HG02840 (cell line): Measurements from ENCODE around the gene ICAM4.

Experiments used
- ATAC-seq: cut with Tn5 transposase; IDR thresholded peaks from one replicate; pipeline ENCODE4 v1.9.1; 2021; ENCODE audit warnings: mild to moderate bottlenecking, moderate library complexity, moderate number of reproducible peaks; ENCODE audit not compliant: unreplicated experiment, low FRiP score

The ICAM4 gene

GRCh38 chr19:10290357-10290875 is 3.7 kb downstream of the ICAM4 start:
- ATAC-seq, result no peak

DNA sequence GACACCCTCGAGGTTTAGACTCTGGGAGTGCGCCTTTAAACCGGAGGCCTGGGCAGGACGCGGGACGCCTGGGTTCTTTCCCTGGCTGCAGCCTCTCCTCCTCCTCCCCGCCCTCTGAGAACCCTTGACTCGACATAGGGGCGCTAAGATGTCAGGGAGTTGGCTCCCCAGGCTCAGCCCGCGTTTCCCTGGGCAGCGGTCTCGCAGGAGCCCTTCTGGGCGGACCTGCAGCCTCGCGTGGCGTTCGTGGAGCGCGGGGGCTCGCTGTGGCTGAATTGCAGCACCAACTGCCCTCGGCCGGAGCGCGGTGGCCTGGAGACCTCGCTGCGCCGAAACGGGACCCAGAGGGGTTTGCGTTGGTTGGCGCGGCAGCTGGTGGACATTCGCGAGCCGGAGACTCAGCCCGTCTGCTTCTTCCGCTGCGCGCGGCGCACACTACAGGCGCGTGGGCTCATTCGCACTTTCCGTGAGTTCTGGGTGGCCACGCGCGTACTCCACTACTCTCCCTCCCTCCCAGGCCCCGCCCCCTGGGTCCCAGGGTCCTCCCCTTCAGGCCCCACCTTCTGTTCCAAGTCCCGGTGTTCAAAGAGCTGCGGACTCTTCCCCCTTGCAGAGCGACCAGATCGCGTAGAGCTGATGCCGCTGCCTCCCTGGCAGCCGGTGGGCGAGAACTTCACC is 4.3 kb downstream of the ICAM4 start:
- no peak for ATAC-seq

DNA sequence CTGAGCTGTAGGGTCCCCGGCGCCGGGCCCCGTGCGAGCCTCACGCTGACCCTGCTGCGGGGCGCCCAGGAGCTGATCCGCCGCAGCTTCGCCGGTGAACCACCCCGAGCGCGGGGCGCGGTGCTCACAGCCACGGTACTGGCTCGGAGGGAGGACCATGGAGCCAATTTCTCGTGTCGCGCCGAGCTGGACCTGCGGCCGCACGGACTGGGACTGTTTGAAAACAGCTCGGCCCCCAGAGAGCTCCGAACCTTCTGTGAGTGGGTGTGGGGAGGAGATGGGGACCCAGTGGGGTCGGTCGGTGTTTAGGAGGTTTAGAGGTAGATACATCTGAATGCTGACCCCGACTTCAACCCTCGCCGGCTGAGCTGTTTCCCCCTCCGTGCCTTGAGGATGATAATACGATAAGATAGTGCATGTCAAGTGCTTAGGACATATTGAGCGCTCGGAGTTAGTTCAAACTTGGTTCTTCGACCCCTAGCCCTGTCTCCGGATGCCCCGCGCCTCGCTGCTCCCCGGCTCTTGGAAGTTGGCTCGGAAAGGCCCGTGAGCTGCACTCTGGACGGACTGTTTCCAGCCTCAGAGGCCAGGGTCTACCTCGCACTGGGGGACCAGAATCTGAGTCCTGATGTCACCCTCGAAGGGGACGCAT is 4.9 kb downstream of the ICAM4 start:
- ATAC-seq, result no peak

- ATAC-seq, result no peak
Measured at GRCh38 chr19:10292206-10292788, 5.5 kb downstream of the ICAM4 start.

DNA sequence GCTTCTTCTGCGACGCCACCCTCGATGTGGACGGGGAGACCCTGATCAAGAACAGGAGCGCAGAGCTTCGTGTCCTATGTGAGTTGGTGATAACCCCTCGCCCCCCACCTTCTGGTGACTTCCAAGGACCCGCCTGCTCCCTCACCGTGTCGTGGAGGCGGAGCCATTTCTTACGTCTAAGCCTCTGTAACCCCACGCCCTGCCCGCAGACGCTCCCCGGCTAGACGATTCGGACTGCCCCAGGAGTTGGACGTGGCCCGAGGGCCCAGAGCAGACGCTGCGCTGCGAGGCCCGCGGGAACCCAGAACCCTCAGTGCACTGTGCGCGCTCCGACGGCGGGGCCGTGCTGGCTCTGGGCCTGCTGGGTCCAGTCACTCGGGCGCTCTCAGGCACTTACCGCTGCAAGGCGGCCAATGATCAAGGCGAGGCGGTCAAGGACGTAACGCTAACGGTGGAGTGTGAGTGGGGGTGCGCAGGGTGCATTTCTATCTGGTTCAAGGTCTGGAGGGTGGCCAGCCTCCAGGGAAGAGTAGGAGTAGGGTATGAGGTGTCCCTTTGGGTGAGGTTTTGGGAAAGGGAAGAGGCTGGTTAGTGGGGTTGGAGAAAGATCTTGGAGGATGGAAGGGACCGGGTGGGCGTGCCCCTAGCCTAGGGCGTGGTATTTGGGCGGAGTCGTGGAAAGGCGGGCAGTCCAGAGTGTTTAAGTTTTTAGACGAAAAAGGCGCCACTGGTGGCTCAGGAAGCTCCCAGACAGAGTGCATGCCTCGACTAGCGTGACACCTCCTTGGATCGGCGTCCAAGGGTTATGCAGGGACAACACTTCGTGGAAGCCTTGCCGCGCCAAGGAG is 6.3 kb downstream of the ICAM4 start:
- no peak for ATAC-seq

GRCh38 chr19:10293637-10294367 is 7.0 kb downstream of the ICAM4 start:
- ATAC-seq, result no peak

- no peak for ATAC-seq
Measured at GRCh38 chr19:10294368-10294697, 7.6 kb downstream of the ICAM4 start.

- no peak for ATAC-seq
Measured at GRCh38 chr19:10295305-10295846, 8.6 kb downstream of the ICAM4 start.

GRCh38 chr19:10295847-10296591 is 9.3 kb downstream of the ICAM4 start:
- no peak for ATAC-seq

DNA sequence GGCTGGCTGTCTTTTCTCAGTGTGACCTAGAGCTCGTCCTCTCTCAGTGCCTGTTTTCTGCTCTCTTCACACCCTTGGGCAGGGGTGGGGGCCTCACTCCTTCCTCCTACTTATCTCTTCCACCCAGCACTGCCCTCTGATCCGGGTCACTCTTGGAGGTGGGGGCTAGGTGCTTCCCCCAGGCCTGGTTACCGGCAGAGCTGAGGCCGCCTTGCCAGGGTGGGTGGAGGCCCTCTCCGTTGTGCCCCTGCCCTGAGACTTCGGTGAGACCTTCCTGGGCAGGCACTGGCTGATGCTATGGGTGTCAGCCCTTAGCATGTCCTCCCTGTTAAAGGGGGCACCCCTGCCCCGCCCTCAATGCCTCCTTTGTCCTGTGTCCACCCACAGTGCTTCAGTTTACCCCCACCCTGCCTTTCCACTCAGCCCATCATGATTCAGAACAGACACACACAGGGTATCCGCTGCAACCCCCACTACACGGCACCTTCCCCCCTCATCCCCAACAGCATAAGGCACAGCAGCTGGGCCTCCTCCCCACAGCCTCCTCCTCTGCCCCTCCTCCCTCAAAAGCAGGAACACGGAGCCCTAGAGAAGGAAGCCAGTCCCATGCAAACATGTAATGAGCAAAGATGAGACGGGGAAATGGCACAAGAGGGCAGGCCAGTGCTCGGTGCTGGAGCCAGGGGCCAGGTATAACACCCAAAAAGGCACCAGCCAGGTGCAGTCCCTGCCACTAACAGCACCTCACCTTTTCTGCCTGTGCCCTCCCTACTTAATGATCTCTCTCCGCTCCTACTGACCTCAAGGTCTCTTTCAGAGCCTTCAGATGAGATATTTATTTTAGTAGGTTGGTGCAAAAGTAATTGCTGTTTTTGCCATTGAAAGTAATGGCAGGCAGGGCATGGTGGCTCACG is 13.0 kb downstream of the ICAM4 start:
- ATAC-seq, result no peak

- no peak for ATAC-seq
Measured at GRCh38 chr19:10305139-10305806, 18.5 kb downstream of the ICAM4 start.

- ATAC-seq, result no peak
Measured at GRCh38 chr19:10306327-10306726, 19.6 kb downstream of the ICAM4 start.

DNA sequence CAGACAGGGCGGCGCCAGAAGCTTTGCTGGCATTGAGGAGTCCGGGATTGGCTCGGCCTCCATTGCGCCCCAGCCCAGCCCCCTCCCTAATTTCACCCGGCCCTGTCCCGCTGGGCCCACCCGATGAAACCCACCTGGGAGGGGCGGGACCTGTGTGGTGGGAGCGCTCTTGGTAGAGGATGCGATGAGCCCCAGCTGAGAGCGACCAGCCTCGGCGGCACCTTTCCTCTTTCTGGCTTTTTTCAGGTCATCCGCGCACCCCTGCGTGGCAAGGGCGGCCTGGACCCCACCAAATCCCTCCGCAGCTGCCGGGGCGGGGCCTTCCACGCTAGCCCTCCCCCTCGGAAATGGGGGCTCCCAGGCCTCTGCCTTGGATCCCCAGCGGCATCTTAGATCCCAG is 22.7 kb downstream of the ICAM4 start, which contains the start of gene ZGLP1:
TSS of gene ZGLP1 (minus strand) at position 393 of the 400 bp plus-strand sequence.
- no peak for ATAC-seq

GRCh38 chr19:10315335-10316214 is 28.8 kb downstream of the ICAM4 start, which contains the start of gene FDX2:
FDX2 (minus strand) TSS chr19:10316015; CDS start chr19:10315996, 19 bp downstream.
- peak; percentile 70 for ATAC-seq

DNA sequence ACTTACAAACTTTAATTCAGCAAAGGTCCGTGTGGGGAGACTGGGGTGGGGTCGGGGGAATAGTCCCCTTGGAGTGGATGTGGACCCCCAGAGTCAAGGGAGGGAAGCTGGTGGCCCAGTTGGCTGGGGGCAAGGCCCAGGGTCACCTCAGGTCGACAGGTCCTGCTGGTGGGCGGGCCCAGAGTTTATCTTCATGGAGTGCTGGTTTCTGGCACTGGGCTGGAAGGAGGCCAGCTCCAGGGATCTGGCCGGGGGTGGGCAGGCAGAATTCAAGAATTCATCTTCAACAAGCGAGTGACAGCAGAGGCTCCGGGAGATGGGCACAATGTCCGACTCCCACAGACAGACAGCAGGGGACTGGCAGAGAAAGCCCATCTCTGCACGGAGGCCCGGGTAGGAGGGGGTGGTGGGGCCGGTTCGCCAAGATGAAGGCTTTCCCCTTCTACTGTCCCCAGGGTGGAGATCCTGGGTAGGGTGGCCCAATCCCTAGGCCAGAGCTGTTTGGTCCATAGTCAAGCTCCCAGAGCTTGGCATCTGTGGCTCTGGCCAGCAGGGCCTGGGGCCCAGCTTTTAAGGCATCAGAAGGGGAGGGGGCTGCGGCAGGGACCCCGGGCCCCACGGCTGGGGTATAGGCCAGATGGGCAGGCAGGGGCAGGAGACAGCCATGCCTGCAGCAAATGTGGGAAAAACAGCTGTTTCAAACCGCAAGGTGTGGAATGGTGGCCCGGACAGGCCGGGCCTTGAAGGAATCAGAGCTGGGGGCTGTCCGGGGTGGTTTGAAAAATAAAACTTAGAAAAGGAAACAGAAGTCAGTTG is 29.7 kb downstream of the ICAM4 start:
- ATAC-seq, result no peak
